Measurements from ENCODE around the gene IRF2BPL.
A peak's percentile ranks its signal among the peaks of the same experiment; 100 is the strongest.

GRCh38 chr14:76977793-76978720 lies 50.5 kb downstream of the IRF2BPL start:
- TF ChIP-seq POLR2A (IDR thresholded peaks at IDR 0.05; ENCODE audit: low read depth, low read length) (peak; percentile 62; the same call in 1 of the 2 replicates), POLR2AphosphoS5 (IDR thresholded peaks at IDR 0.05; ENCODE audit: low read depth, low read length) (peak; percentile 52; the same call in 1 of the 2 replicates)
